B cell (primary cell): ENCODE measurements around the gene ZNF722. TPM values are rescaled to one million over a fixed set of nuclear protein-coding genes. Genes with fewer than 3 reads are reported as not detected.

Experiments
- ATAC-seq: fragments of 200-7000 bp; cut with Tn5 transposase; one replicate; pipeline ENCODE4 v1.10.0; 2021; ENCODE audit warnings: low read depth, mild to moderate bottlenecking, moderate number of reproducible peaks, moderate library complexity
- CTCF ChIA-PET: fragments of 350-600 bp; sonication (Branson Sonifier 250); formaldehyde crosslinking; loops from one replicate; lab custom pipeline; 2021; ENCODE audit warnings: antibody characterized with exemption, inconsistent platforms; lab: Charles Lee
- POLR2A ChIA-PET: fragments of 350-600 bp; sonication (Branson Sonifier 250); formaldehyde crosslinking; loops from one replicate; lab custom pipeline; 2021; ENCODE audit warnings: antibody characterized with exemption; lab: Charles Lee
- DNase-seq: peaks from one replicate; pipeline ENCODE4 v3.0.0; 2013
- H2AFZ ChIP-seq: 2 replicates; pipeline ENCODE4 v1.6.1; 2012; ENCODE audit warnings: mild to moderate bottlenecking, low read depth, low read length; ENCODE audit not compliant: insufficient read depth, poor library complexity, severe bottlenecking
- H3K27ac ChIP-seq, 2 donors: 1 replicate in 1 of 2; 2 replicates in 1 of 2; pipeline ENCODE4 v1.5.1; 2012 to 2013; ENCODE audit warnings: low read length in 2 of 2, mild to moderate bottlenecking in 2 of 2, moderate library complexity in 1 of 2
- H3K27me3 ChIP-seq, 4 experiments: fragments of 200-600 bp in 1 of 4; sonication (generic) in 1 of 4; replicated peaks in 1 of 4; 1 replicate in 2 of 4; 2 replicates in 2 of 4; pipeline versions ENCODE4 v1.6.1 to v1.7.0; 2013 to 2016; ENCODE audit warnings: low read length in 3 of 4, mild to moderate bottlenecking in 2 of 4, mixed read lengths in 1 of 4, moderate library complexity in 1 of 4; ENCODE audit not compliant: insufficient read depth in 4 of 4, control insufficient read depth in 3 of 4; ENCODE audit errors: control extremely low read depth in 1 of 4
- H3K36me3 ChIP-seq, 2 experiments: replicated peaks in 1 of 2; 1 replicate in 1 of 2; 2 replicates in 1 of 2; pipeline versions ENCODE4 v1.6.1 to v1.7.1; 2013; ENCODE audit warnings: low read length in 1 of 2; ENCODE audit not compliant: insufficient read depth in 2 of 2, control insufficient read depth in 1 of 2; ENCODE audit errors: control extremely low read depth in 1 of 2, extremely low read depth in 1 of 2
- H3K4me1 ChIP-seq, 2 donors: fragments of 200-600 bp in 1 of 2; sonication (generic) in 1 of 2; 1 replicate in 1 of 2; 2 replicates in 1 of 2; pipeline versions ENCODE4 v1.5.1 to v1.6.1; 2013 to 2017; ENCODE audit warnings: low read length in 2 of 2; ENCODE audit not compliant: control insufficient read depth in 2 of 2, insufficient read depth in 2 of 2
- H3K4me2 ChIP-seq: replicated peaks from 2 replicates; pipeline ENCODE3; 2012; ENCODE audit warnings: mild to moderate bottlenecking, low read depth, low read length; ENCODE audit not compliant: poor library complexity, severe bottlenecking
- H3K4me3 ChIP-seq, 5 experiments: fragments of 200-600 bp in 1 of 5; sonication (generic) in 1 of 5; 1 replicate in 3 of 5; 2 replicates in 2 of 5; pipeline versions ENCODE4 v1.5.1 to v1.7.0; 2011 to 2016; ENCODE audit warnings: low read length in 4 of 5, mild to moderate bottlenecking in 4 of 5, low read depth in 2 of 5, control low read depth in 1 of 5, moderate library complexity in 1 of 5; ENCODE audit not compliant: insufficient read depth in 1 of 5; ENCODE audit errors: control extremely low read depth in 1 of 5, extremely low read depth in 1 of 5
- H3K79me2 ChIP-seq: fragments of 200-600 bp; sonication (generic); one replicate; pipeline ENCODE4 v1.6.0; 2016; ENCODE audit warnings: low read length; ENCODE audit not compliant: control insufficient read depth, insufficient read depth
- H3K9ac ChIP-seq: fragments of 200-600 bp; sonication (generic); 2 replicates; pipeline ENCODE4 v1.6.1; 2017; ENCODE audit warnings: mild to moderate bottlenecking, low read length, moderate library complexity
- H3K9me3 ChIP-seq, 3 donors: one replicate each; pipeline versions ENCODE4 v1.6.1 to v1.7.1; 2013; ENCODE audit warnings: low read length in 2 of 3; ENCODE audit not compliant: control insufficient read depth in 2 of 3, insufficient read depth in 1 of 3; ENCODE audit errors: control extremely low read depth in 1 of 3
- H4K20me1 ChIP-seq: 2 replicates; pipeline ENCODE4 v1.6.0; 2012; ENCODE audit warnings: mild to moderate bottlenecking, low read length; ENCODE audit not compliant: insufficient read depth, control insufficient read depth, poor library complexity, severe bottlenecking
- H3K27ac Mint-ChIP-seq: one replicate; pipeline ENCODE4 v1.8.0; 2021; ENCODE audit warnings: mixed read lengths
- H3K27me3 Mint-ChIP-seq: one replicate; pipeline ENCODE4 v1.8.0; 2021; ENCODE audit warnings: mixed read lengths
- H3K4me1 Mint-ChIP-seq: one replicate; pipeline ENCODE4 v1.8.0; 2021; ENCODE audit warnings: mixed read lengths
- H3K4me3 Mint-ChIP-seq: one replicate; pipeline ENCODE4 v1.8.0; 2021; ENCODE audit warnings: mixed read lengths
- H3K9me3 Mint-ChIP-seq: one replicate; pipeline ENCODE4 v1.8.0; 2022; ENCODE audit warnings: mixed read lengths; ENCODE audit not compliant: insufficient read depth
- EZH2 ChIP-seq: IDR thresholded peaks from 2 replicates; pipeline ENCODE4 v1.6.1; 2012; ENCODE audit warnings: borderline replicate concordance, low read depth, mild to moderate bottlenecking, moderate library complexity, low read length; ENCODE audit not compliant: insufficient read depth, poor library complexity, severe bottlenecking
- WGBS: methylation state at CpG from one replicate; pipeline ENCODE4 v1.1.5; 2013; ENCODE audit warnings: missing lambda C conversion rate; ENCODE audit not compliant: insufficient coverage; 5-methylcytosine and 5-hydroxymethylcytosine counted together
- intact Hi-C: fragments of 100-400 bp; cut with micrococcal nuclease; formaldehyde crosslinking; loops from one replicate; pipeline ENCODE4 v1.10.0; 2022
- polyA plus RNA-seq: library from polyadenylated mRNA; depleted of rRNA; stranded (reverse); fragments of >200 nt; gene quantifications from 2 replicates; pipeline ENCODE4 v1.2.3, GENCODE V29; 2012
- total RNA-seq, 2 donors: library from RNA; stranded (reverse); fragments of 120-200 nt in 1 of 2; gene quantifications; 1 replicate in 1 of 2; 2 replicates in 1 of 2; pipeline versions ENCODE4 v1.2.3 to v1.2.4, GENCODE V29; 2013 to 2022
- TF ChIP-seq, protein P1 (sequence below): fragments of 200-600 bp; IDR thresholded peaks from one replicate; pipeline ENCODE4 v1.8.0; 2022; ENCODE audit warnings: antibody characterized with exemption, mild to moderate bottlenecking

Gene ZNF722
- total and polyA plus RNA-seq, 2 donors (not counting 1 experiment from before 2014, with no cell fraction given) = not detected

DNA sequence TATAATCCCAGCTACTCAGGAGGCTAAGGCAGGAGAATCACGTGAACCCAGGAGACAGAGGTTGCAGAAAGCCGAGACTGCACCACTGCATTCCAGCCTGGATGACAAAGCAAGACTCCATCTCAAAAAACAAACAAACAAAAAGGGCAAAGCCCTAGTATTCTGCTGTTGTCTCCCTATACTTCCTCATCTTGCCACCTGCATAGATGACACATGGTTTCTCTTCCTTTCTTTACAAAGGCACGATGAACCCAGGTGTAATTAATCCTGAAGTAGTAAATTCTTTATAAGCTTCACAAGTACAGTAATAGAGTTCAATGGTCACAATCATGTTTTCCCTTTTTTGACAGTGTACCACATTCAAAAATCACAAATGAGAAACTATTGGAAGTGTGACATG is 36.7 kb downstream of the ZNF722 start:
- H3K9me3 Mint-ChIP-seq = peaks cover 30% of the 10 kb centered on the region

DNA sequence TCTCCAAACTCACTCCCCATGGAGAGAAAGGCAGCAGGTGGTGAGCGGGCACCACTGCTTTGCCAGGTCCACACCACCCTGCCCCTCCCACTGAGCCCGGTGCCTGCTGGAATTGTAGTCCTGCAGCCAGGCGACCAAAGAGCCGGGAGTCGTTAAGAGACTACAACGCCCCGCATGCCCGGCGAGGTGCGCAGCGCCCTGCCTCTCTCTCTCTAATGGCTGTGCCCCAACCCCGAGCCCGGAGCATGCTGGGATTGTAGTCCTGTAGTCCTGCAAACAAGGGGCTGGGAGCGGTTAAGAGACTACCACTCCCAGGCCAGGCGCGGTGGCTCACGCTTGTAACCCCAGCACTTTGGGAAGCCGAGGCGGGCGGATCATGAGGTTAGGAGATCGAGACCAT is 38.4 kb downstream of the ZNF722 start:
- no peak overlapping the region for H3K27ac Mint-ChIP-seq
- 49% methylated on average over 20 of the region's 21 CpGs for WGBS
- intact Hi-C loops = no loop called here
- CTCF ChIA-PET = no interaction called here
- no peaks in the 10 kb centered on the region for H3K4me1 Mint-ChIP-seq
- H3K4me3 Mint-ChIP-seq = no peak overlapping the region
- DNase-seq (no peak), ATAC-seq (no peak)
- H3K9me3 ChIP-seq = peaks cover 0 to 62% (median 15%) of the 10 kb centered on the region in 3 donors
- H2AFZ ChIP-seq = no peak overlapping the region
- H3K27ac ChIP-seq = no peak overlapping the region
- H3K36me3 ChIP-seq = no peaks in the 10 kb centered on the region
- H3K27me3 Mint-ChIP-seq = no peaks in the 10 kb centered on the region
- peaks cover 22% of the 10 kb centered on the region for H3K9me3 Mint-ChIP-seq
- H3K79me2 ChIP-seq = no peaks in the 10 kb centered on the region
- H3K4me2 ChIP-seq = no peak overlapping the region
- H4K20me1 ChIP-seq = no peaks in the 10 kb centered on the region
- TF ChIP-seq, protein P1, sequence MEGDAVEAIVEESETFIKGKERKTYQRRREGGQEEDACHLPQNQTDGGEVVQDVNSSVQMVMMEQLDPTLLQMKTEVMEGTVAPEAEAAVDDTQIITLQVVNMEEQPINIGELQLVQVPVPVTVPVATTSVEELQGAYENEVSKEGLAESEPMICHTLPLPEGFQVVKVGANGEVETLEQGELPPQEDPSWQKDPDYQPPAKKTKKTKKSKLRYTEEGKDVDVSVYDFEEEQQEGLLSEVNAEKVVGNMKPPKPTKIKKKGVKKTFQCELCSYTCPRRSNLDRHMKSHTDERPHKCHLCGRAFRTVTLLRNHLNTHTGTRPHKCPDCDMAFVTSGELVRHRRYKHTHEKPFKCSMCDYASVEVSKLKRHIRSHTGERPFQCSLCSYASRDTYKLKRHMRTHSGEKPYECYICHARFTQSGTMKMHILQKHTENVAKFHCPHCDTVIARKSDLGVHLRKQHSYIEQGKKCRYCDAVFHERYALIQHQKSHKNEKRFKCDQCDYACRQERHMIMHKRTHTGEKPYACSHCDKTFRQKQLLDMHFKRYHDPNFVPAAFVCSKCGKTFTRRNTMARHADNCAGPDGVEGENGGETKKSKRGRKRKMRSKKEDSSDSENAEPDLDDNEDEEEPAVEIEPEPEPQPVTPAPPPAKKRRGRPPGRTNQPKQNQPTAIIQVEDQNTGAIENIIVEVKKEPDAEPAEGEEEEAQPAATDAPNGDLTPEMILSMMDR = no peak
- no peak for TF ChIP-seq EZH2
- H3K4me1 ChIP-seq = no peaks in the 10 kb centered on the region
- no peak overlapping the region for H3K4me3 ChIP-seq
- POLR2A ChIA-PET = no interaction called here
- no peak overlapping the region for H3K9ac ChIP-seq
- no peaks in the 10 kb centered on the region for H3K27me3 ChIP-seq

More for the DNA sequence above, 36.7 kb downstream of the ZNF722 start:
- ChIA-PET CTCF (no interaction called here), POLR2A (no interaction called here)
- Histone ChIP-seq H3K4me2 (no peak overlapping the region), H3K36me3 (no peaks in the 10 kb centered on the region), H4K20me1 (no peaks in the 10 kb centered on the region), H3K27me3 (no peaks in the 10 kb centered on the region), H3K9ac (no peak overlapping the region), H3K79me2 (no peaks in the 10 kb centered on the region), H3K9me3 (peaks cover 0 to 57% (median 15%) of the 10 kb centered on the region in 3 donors), H3K4me1 (no peaks in the 10 kb centered on the region), H2AFZ (no peak overlapping the region), H3K27ac (no peak overlapping the region), H3K4me3 (no peak overlapping the region)
- Mint-ChIP-seq H3K27me3 (no peaks in the 10 kb centered on the region), H3K4me3 (no peak overlapping the region), H3K27ac (no peak overlapping the region), H3K4me1 (no peaks in the 10 kb centered on the region)
- DNase-seq (no peak), ATAC-seq (no peak)
- intact Hi-C loops = no loop called here
- whole genome bisulfite sequencing = 96% methylated on average over 2 of the region's 3 CpGs
- TF ChIP-seq, protein P1 = no peak
- no peak for TF ChIP-seq EZH2
